PC-9 (cell line): ENCODE data around the gene GALC.

ENCODE experiments used
- CTCF ChIP-seq: fragments of 200-600 bp; sonication (generic); conservative IDR thresholded peaks from 2 replicates; pipeline ENCODE4 v1.6.1; 2017; ENCODE audit warnings: mixed run types, antibody characterized with exemption, mild to moderate bottlenecking, moderate library complexity
- EZH2 ChIP-seq: fragments of 200-600 bp; sonication (generic); IDR thresholded peaks from 2 replicates; pipeline ENCODE4 v1.8.0; 2017; ENCODE audit warnings: antibody characterized with exemption, low read depth

- TF ChIP-seq EZH2 (no peak), CTCF (no peak)
Measured at GRCh38 chr14:87901236-87901635, 91.7 kb downstream of the GALC start.
